Activated CD8-positive, alpha-beta memory T cell treated with anti-CD3 and anti-CD28 coated beads for 36 hours (primary cell): ENCODE measurements around the gene CACNA1I. TPM values are rescaled to one million over a fixed set of nuclear protein-coding genes. Genes with fewer than 3 reads are reported as not detected.
"Not testable (repeated sequence)": the region's sequence is repeated elsewhere in the genome, so short reads cannot be mapped to it uniquely, and the experiment has no call there.

Source experiments
- CTCF ChIA-PET: fragments of 350-600 bp; sonication (Branson Sonifier 250); formaldehyde crosslinking; loops from one replicate; lab custom pipeline; 2021; ENCODE audit warnings: antibody characterized with exemption; lab: Charles Lee
- POLR2A ChIA-PET: fragments of 350-600 bp; sonication (Branson Sonifier 250); formaldehyde crosslinking; loops from one replicate; lab custom pipeline; 2021; ENCODE audit warnings: antibody characterized with exemption; lab: Charles Lee
- total RNA-seq, 2 experiments: library from RNA; stranded (reverse); gene quantifications; one replicate each; pipeline ENCODE4 v1.2.3, GENCODE V29; 2021

Gene CACNA1I
- total RNA-seq, 2 experiments from 2014 or later: 0.19 TPM

DNA sequence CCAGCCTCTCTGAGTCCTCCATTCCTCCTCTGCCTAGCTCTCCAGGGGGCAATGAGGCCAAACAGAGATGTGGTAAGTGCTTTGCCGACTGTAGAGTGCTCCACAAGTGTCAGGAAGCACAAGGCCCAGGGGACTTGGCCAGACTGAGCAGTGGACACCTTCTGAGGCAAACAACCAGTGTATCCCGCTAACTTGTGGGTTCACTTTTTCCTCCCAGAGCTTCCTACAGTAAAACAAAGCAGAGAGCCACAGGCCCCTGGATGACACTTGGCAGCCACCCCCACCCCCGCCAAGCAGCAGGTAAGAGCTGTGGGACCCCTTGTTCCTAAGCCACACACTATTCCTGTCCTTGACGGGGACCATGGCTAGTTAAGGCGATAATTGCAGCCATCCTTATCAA lies 160.9 kb downstream of the CACNA1I start:
- ChIA-PET CTCF (no interaction called here), POLR2A (interaction anchor here (0.5 kb wide), 1 partner anchor 140 kb away, joined by 3 read pairs; no protein-coding TSS in a partner anchor)

- CTCF ChIA-PET: interaction anchor here (0.5 kb wide), 1 partner anchor 264 kb away, joined by 3 read pairs; no protein-coding TSS in a partner anchor
- POLR2A ChIA-PET: interaction anchor here (0.5 kb wide), 1 partner anchor 141 kb away, joined by 3 read pairs; no protein-coding TSS in a partner anchor
Observed at GRCh38 chr22:39731881-39732555, 161.5 kb downstream of the CACNA1I start.

GRCh38 chr22:39732625-39733024 lies 162.1 kb downstream of the CACNA1I start:
- CTCF ChIA-PET: interaction anchor here (0.5 kb wide), 1 partner anchor 265 kb away, joined by 3 read pairs; no protein-coding TSS in a partner anchor
- POLR2A ChIA-PET: no interaction called here

GRCh38 chr22:39733191-39733590 lies 162.6 kb downstream of the CACNA1I start:
- ChIA-PET CTCF (no interaction called here), POLR2A (no interaction called here)

GRCh38 chr22:39734046-39734445 lies 163.5 kb downstream of the CACNA1I start:
- CTCF ChIA-PET, POLR2A ChIA-PET: not testable (repeated sequence)

DNA sequence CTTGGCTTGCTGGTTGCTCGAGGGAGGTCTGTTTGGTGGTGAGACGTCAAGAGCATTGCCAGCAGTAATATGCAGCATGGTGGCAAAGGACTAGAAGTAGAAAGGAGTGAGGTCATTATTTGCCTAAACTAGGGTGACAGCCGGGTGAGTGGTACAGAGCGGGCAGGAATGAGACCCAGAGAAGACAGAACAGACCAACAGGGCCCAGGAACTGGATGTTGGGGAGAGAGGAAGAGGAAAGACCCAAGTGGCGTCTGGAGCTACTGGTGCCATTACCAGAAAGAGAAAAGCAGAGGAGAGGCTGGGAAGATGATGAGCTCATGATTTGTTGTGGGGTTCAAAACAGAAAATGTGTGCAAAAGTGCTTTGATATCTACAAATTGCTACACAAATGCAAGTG lies 164.3 kb downstream of the CACNA1I start:
- CTCF ChIA-PET: no interaction called here
- POLR2A ChIA-PET: no interaction called here

DNA sequence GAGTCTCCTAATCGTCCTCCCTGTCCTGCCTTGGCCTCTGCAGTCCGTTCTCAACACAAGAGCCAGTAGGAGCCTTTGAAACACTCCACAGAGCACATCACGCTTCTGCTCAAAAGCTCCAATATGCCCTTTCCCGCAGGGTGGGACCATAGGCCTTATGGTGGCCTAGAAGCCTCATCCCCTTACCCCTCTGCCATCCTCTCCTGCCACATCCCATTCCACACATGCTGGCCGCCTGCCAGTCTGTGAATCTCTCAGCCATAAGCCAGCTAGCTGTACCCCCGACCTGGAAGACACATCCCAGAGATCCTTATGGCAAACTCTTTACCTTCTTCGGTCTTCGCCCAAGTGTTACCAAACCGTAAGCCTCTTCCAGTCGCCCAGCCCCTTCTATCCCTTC lies 165.2 kb downstream of the CACNA1I start:
- POLR2A ChIA-PET: no interaction called here
- CTCF ChIA-PET: no interaction called here

- ChIA-PET POLR2A (no interaction called here), CTCF (no interaction called here)
Observed at GRCh38 chr22:39738746-39739145, 168.2 kb downstream of the CACNA1I start.

Other genes starting within 250 kb of the CACNA1I start
- 1 to 10 TPM; 3.8 to 4.2 TPM for gene SYNGR1, start 220.8 kb upstream of the CACNA1I start, total RNA-seq
- gene TAB1, start 171.0 kb upstream of the CACNA1I start, total RNA-seq: 10 to 100 TPM; 24.2 to 24.3 TPM
- gene MGAT3, start 113.7 kb upstream of the CACNA1I start, total RNA-seq: under 1 TPM; 0.19 TPM
- gene MIEF1, start 68.5 kb upstream of the CACNA1I start, total RNA-seq: 10 to 100 TPM; 62.7 TPM
- 100 to 1,000 TPM; 816 to 818 TPM for gene ATF4, start 50.2 kb upstream of the CACNA1I start, total RNA-seq
- 100 to 1,000 TPM; 136 to 143 TPM for gene RPS19BP1, start 38.0 kb upstream of the CACNA1I start, total RNA-seq